ENCODE results near the gene RIT1.

The RIT1 gene

GRCh38 chr1:155864393-155864792 is 46.8 kb downstream of the RIT1 start:
- TF ChIP-seq CTCF (IDR thresholded peaks at IDR 0.05; ENCODE audit: borderline replicate concordance, insufficient read depth, low read depth, low read length): no peak

DNA sequence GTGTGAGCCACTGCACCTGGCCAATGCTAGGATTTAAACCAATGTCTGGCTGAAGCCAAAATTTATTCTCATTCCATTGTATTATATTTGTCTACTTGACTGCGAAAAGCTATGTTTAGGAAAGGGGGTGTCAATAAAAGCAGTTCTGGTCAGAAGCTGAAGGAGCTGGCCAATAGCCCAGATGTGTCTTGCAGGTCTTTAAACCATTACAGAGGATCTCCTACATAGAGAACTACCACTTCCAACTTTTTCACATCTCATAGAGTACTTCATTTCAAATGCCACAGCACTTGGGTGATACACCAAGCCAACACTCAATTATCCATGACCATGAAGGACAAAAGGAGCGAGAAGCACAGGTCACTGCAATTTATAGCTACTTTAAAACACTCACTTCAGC is 49.3 kb downstream of the RIT1 start:
- H3K4me3 ChIP-seq (ENCODE audit: low read depth, low read length): no peak overlapping the region
- no peak for TF ChIP-seq CTCF (IDR thresholded peaks at IDR 0.05; ENCODE audit: borderline replicate concordance, insufficient read depth, low read depth, low read length)

More at GRCh38 chr1:155864393-155864792, 46.8 kb downstream of the RIT1 start:
- no peak overlapping the region for H3K4me3 ChIP-seq (ENCODE audit: low read depth, low read length)

- TF ChIP-seq CTCF (IDR thresholded peaks at IDR 0.05; ENCODE audit: borderline replicate concordance, insufficient read depth, low read depth, low read length): no peak
- peak overlapping the region; percentile 72 for H3K4me3 ChIP-seq (ENCODE audit: low read depth, low read length)
Observed at GRCh38 chr1:155860970-155861510, 50.1 kb downstream of the RIT1 start.

- H3K4me3 ChIP-seq (ENCODE audit: low read depth, low read length): peak overlapping the region; percentile 72
- TF ChIP-seq CTCF (IDR thresholded peaks at IDR 0.05; ENCODE audit: borderline replicate concordance, insufficient read depth, low read depth, low read length): no peak
Observed at GRCh38 chr1:155859881-155860871, 51.0 kb downstream of the RIT1 start.

- no peak for TF ChIP-seq CTCF (IDR thresholded peaks at IDR 0.05; ENCODE audit: borderline replicate concordance, insufficient read depth, low read depth, low read length)
- H3K4me3 ChIP-seq (ENCODE audit: low read depth, low read length): peak within 1 kb of the TSS; percentile 72
Observed at GRCh38 chr1:155859234-155859829, 51.8 kb downstream of the RIT1 start, which contains the start of gene SYT11. SYT11 (plus strand) TSS chr1:155859567; CDS start chr1:155859762, 195 bp downstream.

- peak overlapping the region; percentile 53 for H3K4me3 ChIP-seq (ENCODE audit: low read depth, low read length)
- no peak for TF ChIP-seq CTCF (IDR thresholded peaks at IDR 0.05; ENCODE audit: borderline replicate concordance, insufficient read depth, low read depth, low read length)
Observed at GRCh38 chr1:155858800-155859233, 52.3 kb downstream of the RIT1 start.

Measured in GM12875 (cell line).